SU-DHL-6 (cell line): ENCODE results near the gene RPUSD2.

ENCODE experiments used
- CTCF ChIP-seq: fragments of 200-600 bp; sonication (generic); IDR thresholded peaks from one replicate; pipeline ENCODE4 v1.5.1; 2017; ENCODE audit warnings: antibody characterized with exemption, mild to moderate bottlenecking, low read length, moderate library complexity; ENCODE audit not compliant: insufficient read depth, poor library complexity, severe bottlenecking
- EZH2phosphoT487 ChIP-seq: fragments of 200-600 bp; sonication (generic), shearing (Covaris generic); conservative IDR thresholded peaks from 2 replicates; pipeline ENCODE4 v1.6.1; 2018; ENCODE audit warnings: mild to moderate bottlenecking, antibody characterized with exemption, low read length, moderate library complexity, mixed read lengths

GRCh38 chr15:40543082-40543481, 26.0 kb upstream of the RPUSD2 start:
- no peak for TF ChIP-seq CTCF
- no peak for TF ChIP-seq EZH2phosphoT487
